RWPE2 (cell line): ENCODE data around the gene EML6.

Experiments
- ATAC-seq: fragments of 200-7000 bp; cut with Tn5 transposase; 3 replicates; pipeline ENCODE4 v1.9.1; 2021; ENCODE audit warnings: low read depth
- DNase-seq: peaks from one replicate; pipeline ENCODE4 v3.0.0-alpha.2; 2020; ENCODE audit warnings: low spot score
- H3K27ac ChIP-seq: fragments of 450-650 bp; 2 replicates; pipeline ENCODE4 v1.5.1; 2017; ENCODE audit warnings: mild to moderate bottlenecking; ENCODE audit not compliant: poor library complexity, severe bottlenecking
- H3K27me3 ChIP-seq: fragments of 250-450 bp; sonication (Bioruptor Pico); 2 replicates; pipeline ENCODE4 v1.5.1; 2021; ENCODE audit warnings: mild to moderate bottlenecking, moderate library complexity; ENCODE audit not compliant: insufficient read depth, poor library complexity, severe bottlenecking
- H3K36me3 ChIP-seq: fragments of 250-450 bp; sonication (Bioruptor Pico); 2 replicates; pipeline ENCODE4 v1.5.1; 2020; ENCODE audit warnings: low read depth, mild to moderate bottlenecking, moderate library complexity
- H3K4me1 ChIP-seq: fragments of 250-450 bp; sonication (Bioruptor Pico); 2 replicates; pipeline ENCODE4 v1.5.1; 2021; ENCODE audit warnings: mild to moderate bottlenecking, moderate library complexity; ENCODE audit not compliant: insufficient read depth, poor library complexity, severe bottlenecking
- H3K4me3 ChIP-seq: fragments of 250-450 bp; sonication (Bioruptor Pico); 2 replicates; pipeline ENCODE4 v1.5.1; 2021; ENCODE audit warnings: mild to moderate bottlenecking, moderate library complexity; ENCODE audit not compliant: severe bottlenecking
- H3K9me3 ChIP-seq: fragments of 250-450 bp; sonication (Bioruptor Pico); 2 replicates; pipeline ENCODE4 v1.5.1; 2021; ENCODE audit warnings: mild to moderate bottlenecking, moderate library complexity; ENCODE audit not compliant: severe bottlenecking
- CTCF ChIP-seq: fragments of 450-650 bp; IDR thresholded peaks from one replicate; pipeline ENCODE4 v1.5.1; 2017; ENCODE audit warnings: mild to moderate bottlenecking, moderate library complexity; ENCODE audit not compliant: poor library complexity, severe bottlenecking

Gene EML6

GRCh38 chr2:54944724-54945326 is 221.4 kb downstream of the EML6 start:
- H3K27ac ChIP-seq, result no peak overlapping the region
- H3K27me3 ChIP-seq, result no peaks in the 10 kb centered on the region
- ATAC-seq, result peak; percentile 47
- no peak for TF ChIP-seq CTCF
- H3K9me3 ChIP-seq, result no peaks in the 10 kb centered on the region
- H3K4me1 ChIP-seq, result no peaks in the 10 kb centered on the region
- H3K36me3 ChIP-seq, result no peaks in the 10 kb centered on the region
- H3K4me3 ChIP-seq, result no peak overlapping the region
- no peak for DNase-seq

DNA sequence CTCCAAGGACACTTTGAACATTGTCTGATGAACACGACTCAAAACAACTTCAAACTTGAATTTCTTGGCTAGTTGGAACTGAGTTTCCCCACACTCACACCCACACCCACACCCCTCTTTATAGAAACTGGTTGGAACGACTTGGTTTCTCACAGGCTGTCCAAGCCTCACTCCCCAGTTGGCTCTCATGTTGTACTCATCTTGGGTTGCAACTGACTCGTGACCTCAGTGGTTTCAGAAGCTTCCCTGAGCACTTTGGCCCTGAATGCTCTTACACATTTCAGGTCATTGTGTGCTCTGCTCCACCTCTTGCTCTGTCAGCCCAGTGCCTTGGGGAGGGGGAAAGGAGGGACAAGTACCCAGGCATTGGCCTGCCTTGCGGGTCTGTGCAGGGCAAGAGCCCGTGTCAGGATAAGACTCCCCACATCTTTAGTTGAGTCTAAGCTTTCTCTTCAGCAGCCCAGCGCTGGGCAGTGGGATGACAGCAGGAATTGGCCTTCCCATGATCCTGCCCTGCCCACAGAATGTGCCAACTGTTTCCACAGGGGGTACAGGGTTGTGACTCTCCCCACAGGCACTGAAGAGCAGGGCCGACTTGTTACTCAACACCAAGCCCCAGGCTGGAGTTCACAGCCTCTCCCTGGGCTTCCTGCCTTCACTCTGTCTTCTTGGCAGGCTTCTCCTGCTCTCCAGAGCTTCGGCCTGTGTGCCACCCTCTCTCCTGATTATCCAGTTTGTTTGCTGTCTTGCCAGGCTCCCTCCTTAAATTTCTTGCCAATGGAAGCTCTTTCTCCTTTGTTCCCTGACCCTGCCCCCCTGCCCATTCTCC is 222.1 kb downstream of the EML6 start:
- H3K9me3 ChIP-seq, result no peaks in the 10 kb centered on the region
- no peaks in the 10 kb centered on the region for H3K4me1 ChIP-seq
- ATAC-seq (peak; percentile 69), DNase-seq (no peak)
- H3K27me3 ChIP-seq, result no peaks in the 10 kb centered on the region
- no peaks in the 10 kb centered on the region for H3K36me3 ChIP-seq
- no peak for TF ChIP-seq CTCF
- H3K27ac ChIP-seq, result no peak overlapping the region
- no peak overlapping the region for H3K4me3 ChIP-seq

DNA sequence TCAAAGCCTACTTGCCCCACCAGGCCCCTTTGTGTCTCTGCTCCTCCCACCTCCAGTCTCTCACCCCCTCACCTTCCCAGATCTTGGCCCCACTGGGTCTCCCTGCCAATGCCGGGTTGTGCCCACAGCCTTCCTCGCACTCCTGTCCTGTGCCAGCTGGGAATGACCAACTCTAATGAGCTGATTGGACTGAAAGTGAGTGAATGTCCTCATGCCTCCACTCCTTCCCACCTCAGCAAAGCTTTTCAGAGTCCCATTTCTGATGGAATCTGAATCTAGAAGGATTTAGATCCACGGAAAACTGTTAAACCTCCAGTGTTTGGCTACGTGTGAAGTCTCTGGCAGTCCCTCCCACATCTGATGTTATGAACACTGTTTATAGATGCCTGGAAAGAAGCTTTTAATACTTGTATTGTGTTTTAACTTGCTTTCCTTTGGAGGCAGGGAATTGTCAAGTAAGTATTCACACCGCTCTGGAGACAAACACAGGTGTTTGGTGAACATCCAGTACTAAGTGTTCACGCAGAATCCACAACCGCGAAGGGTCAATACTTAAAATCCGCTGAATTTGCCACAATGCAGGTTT is 222.9 kb downstream of the EML6 start:
- no peaks in the 10 kb centered on the region for H3K27me3 ChIP-seq
- no peak overlapping the region for H3K4me3 ChIP-seq
- TF ChIP-seq CTCF, result no peak
- H3K36me3 ChIP-seq, result no peaks in the 10 kb centered on the region
- ATAC-seq (no peak), DNase-seq (no peak)
- H3K4me1 ChIP-seq, result no peaks in the 10 kb centered on the region
- no peak overlapping the region for H3K27ac ChIP-seq
- no peaks in the 10 kb centered on the region for H3K9me3 ChIP-seq

DNA sequence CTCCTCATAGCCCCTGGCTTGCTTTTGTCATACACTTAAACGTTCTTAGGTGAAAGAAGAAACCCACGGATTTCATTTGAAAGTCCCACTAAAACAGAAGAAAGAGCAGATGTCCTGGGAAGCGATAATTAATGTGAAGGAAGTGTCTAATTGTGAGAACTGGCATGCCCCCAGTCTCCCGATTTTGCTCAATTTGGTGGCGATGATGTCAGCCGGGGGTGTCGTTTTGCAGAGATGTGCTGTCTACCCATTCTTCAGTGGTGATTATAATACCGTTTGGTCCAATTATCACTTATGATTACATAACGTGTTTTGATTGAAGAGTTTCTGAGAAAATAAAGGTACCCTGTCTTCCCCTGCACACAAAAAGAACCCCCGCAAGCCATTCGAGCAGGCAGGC is 223.7 kb downstream of the EML6 start:
- no peak for ATAC-seq
- no peak overlapping the region for H3K4me3 ChIP-seq
- DNase-seq, result no peak
- no peaks in the 10 kb centered on the region for H3K4me1 ChIP-seq
- no peaks in the 10 kb centered on the region for H3K36me3 ChIP-seq
- H3K9me3 ChIP-seq, result no peaks in the 10 kb centered on the region
- no peaks in the 10 kb centered on the region for H3K27me3 ChIP-seq
- no peak for TF ChIP-seq CTCF
- H3K27ac ChIP-seq, result no peak overlapping the region
